Esophagus muscularis mucosa (tissue), 4 donors: ENCODE data around the gene LENEP. TPM values are rescaled to one million over a fixed set of nuclear protein-coding genes. Genes with fewer than 3 reads are reported as not detected.

Source experiments
- DNase-seq: peaks from one replicate; pipeline ENCODE4 v3.0.0-alpha.2; 2017; ENCODE audit errors: extremely low spot score
- H3K27ac ChIP-seq, 4 donors: fragments of 200-600 bp; sonication (generic); replicated peaks in 1 of 4; 1 replicate in 3 of 4; 2 replicates in 1 of 4; pipeline ENCODE4 v1.5.1; 2016 to 2019; ENCODE audit warnings: mild to moderate bottlenecking in 1 of 4
- H3K27me3 ChIP-seq, 4 donors: fragments of 200-600 bp; sonication (generic); one replicate each; pipeline versions ENCODE4 v1.5.1 to v1.6.0; 2016 to 2019
- H3K36me3 ChIP-seq, 4 donors: fragments of 200-600 bp; sonication (generic); one replicate each; pipeline ENCODE4 v1.5.1; 2016 to 2019
- H3K4me1 ChIP-seq, 4 donors: fragments of 200-600 bp; sonication (generic); one replicate each; pipeline ENCODE4 v1.5.1; 2016 to 2019
- H3K4me3 ChIP-seq, 4 donors: fragments of 200-600 bp; sonication (generic); 1 replicate in 2 of 4; 2 replicates in 2 of 4; pipeline ENCODE4 v1.5.1; 2016 to 2019; ENCODE audit warnings: mild to moderate bottlenecking in 4 of 4, moderate library complexity in 1 of 4
- H3K9me3 ChIP-seq, 4 donors: fragments of 200-600 bp; sonication (generic); 1 replicate in 3 of 4; 2 replicates in 1 of 4; pipeline ENCODE4 v1.5.1; 2016 to 2019
- CTCF ChIP-seq, 3 experiments: fragments of 200-600 bp in 2 of 3; fragments of 450-650 bp in 1 of 3; sonication (generic) in 2 of 3; IDR thresholded peaks; one replicate each; pipeline ENCODE4 v1.5.1; 2017 to 2019; ENCODE audit warnings: antibody characterized with exemption in 3 of 3, mild to moderate bottlenecking in 2 of 3, moderate library complexity in 1 of 3
- EP300 ChIP-seq: sonication (generic); formaldehyde crosslinking; IDR thresholded peaks from one replicate; pipeline ENCODE4 v1.6.1; 2017; ENCODE audit warnings: antibody characterized with exemption
- POLR2A ChIP-seq: fragments of 450-650 bp; IDR thresholded peaks from one replicate; pipeline ENCODE4 v1.6.1; 2017; ENCODE audit warnings: antibody characterized with exemption, moderate library complexity, mild to moderate bottlenecking, low read depth
- POLR2AphosphoS5 ChIP-seq, 2 donors: sonication (generic); formaldehyde crosslinking; IDR thresholded peaks; one replicate each; pipeline ENCODE4 v1.6.1; 2017; ENCODE audit warnings: antibody characterized with exemption in 2 of 2
- WGBS: methylation state at CpG from one replicate; pipeline ENCODE4 v1.1.5; 2018; 5-methylcytosine and 5-hydroxymethylcytosine counted together
- intact Hi-C: fragments of 100-400 bp; cut with DNase I; formaldehyde crosslinking; loops from one replicate; pipeline ENCODE4 v1.15.1; 2023
- total RNA-seq, 4 donors: library from RNA; depleted of rRNA; stranded (reverse); fragments of >200 nt; gene quantifications; one replicate each; pipeline versions ENCODE4 v1.1.0 to v1.2.1, GENCODE V29; 2016

Gene LENEP
- total RNA-seq, 4 donors from 2014 or later: not detected

GRCh38 chr1:155015527-155016230, 22.3 kb downstream of the LENEP start:
- Histone ChIP-seq H3K4me1 (peaks cover 43 to 70% (median 57%) of the 10 kb centered on the region in 4 donors), H3K27me3 (no peaks in the 10 kb centered on the region), H3K9me3 (no peaks in the 10 kb centered on the region), H3K36me3 (peaks cover 9 to 33% (median 27%) of the 10 kb centered on the region in 4 donors), H3K4me3 (no peak overlapping the region), H3K27ac (peak overlapping the region; percentile 86 to 92 (median 90))
- WGBS: 78% methylated on average over 9 of the region's 16 CpGs
- intact Hi-C loops: loop anchor here (5.0 kb wide), 2 partner anchors 53 to 78 kb away; partner anchors contain the start of genes PMVK and PYGO2
- TF ChIP-seq POLR2A (no peak), EP300 (no peak), POLR2AphosphoS5 (IDR thresholded peaks at IDR 0.05) (no peak), CTCF (IDR thresholded peaks at IDR 0.05) (no peak)
- no peak for DNase-seq

GRCh38 chr1:155016231-155016831, 22.9 kb downstream of the LENEP start:
- H3K27ac ChIP-seq: peak overlapping the region; percentile 86 to 92 (median 90)
- H3K4me1 ChIP-seq: peaks cover 39 to 63% (median 50%) of the 10 kb centered on the region in 4 donors
- H3K9me3 ChIP-seq: no peaks in the 10 kb centered on the region
- H3K36me3 ChIP-seq: peaks cover 9 to 30% (median 24%) of the 10 kb centered on the region in 4 donors
- TF ChIP-seq EP300 (no peak), POLR2AphosphoS5 (IDR thresholded peaks at IDR 0.05) (no peak), POLR2A (no peak), CTCF (IDR thresholded peaks at IDR 0.05) (no peak)
- intact Hi-C loops: loop anchor here (5.0 kb wide), 2 partner anchors 54 to 79 kb away; partner anchors contain the start of genes PMVK and PYGO2
- no peaks in the 10 kb centered on the region for H3K27me3 ChIP-seq
- DNase-seq: no peak
- H3K4me3 ChIP-seq: no peak overlapping the region
- 92% methylated on average over 17 of the region's 26 CpGs for WGBS

- intact Hi-C loops: loop anchor here (5.0 kb wide), 2 partner anchors 55 to 80 kb away; partner anchors contain the start of genes PMVK and PYGO2
- Histone ChIP-seq H3K27me3 (no peaks in the 10 kb centered on the region), H3K4me1 (peaks cover 30 to 54% (median 41%) of the 10 kb centered on the region in 4 donors), H3K9me3 (no peaks in the 10 kb centered on the region), H3K27ac (peak overlapping the region; percentile 86 to 92 (median 90)), H3K36me3 (peaks cover 9 to 30% (median 24%) of the 10 kb centered on the region in 4 donors), H3K4me3 (peak overlapping the region; percentile 54 to 66 (median 58))
- 7% methylated on average over 17 of the region's 49 CpGs for WGBS
- TF ChIP-seq POLR2AphosphoS5 (IDR thresholded peaks at IDR 0.05): peak; percentile 85 to 93
- TF ChIP-seq POLR2A: no peak
- peak in 2 of 3 experiments; percentile 98 to 99 for TF ChIP-seq CTCF (IDR thresholded peaks at IDR 0.05)
- TF ChIP-seq EP300: no peak
- peak; percentile 97 for DNase-seq
These were observed 23.9 kb downstream of the LENEP start for GRCh38 chr1:155017041-155017945.

- H3K9me3 ChIP-seq: no peaks in the 10 kb centered on the region
- no peak for DNase-seq
- peak overlapping the region; percentile 86 to 92 (median 90) for H3K27ac ChIP-seq
- peak overlapping the region; percentile 54 to 66 (median 58) for H3K4me3 ChIP-seq
- H3K4me1 ChIP-seq: peaks cover 23 to 47% (median 35%) of the 10 kb centered on the region in 4 donors
- intact Hi-C loops: loop anchor here (5.0 kb wide), 2 partner anchors 56 to 81 kb away; partner anchors contain the start of genes PMVK and PYGO2
- peaks cover 9 to 30% (median 24%) of the 10 kb centered on the region in 4 donors for H3K36me3 ChIP-seq
- TF ChIP-seq POLR2A (no peak), POLR2AphosphoS5 (IDR thresholded peaks at IDR 0.05) (no peak)
- WGBS: 48% methylated on average over 6 of the region's 6 CpGs
- no peaks in the 10 kb centered on the region for H3K27me3 ChIP-seq
These were observed 24.5 kb downstream of the LENEP start for GRCh38 chr1:155017946-155018316.
